Measurements from ENCODE around the gene TMEM184B.

The TMEM184B gene

GRCh38 chr22:38272373-38273134 lies at the start of gene TMEM184B:
TSS of gene TMEM184B (minus strand) at chr22:38273010. CDS start at chr22:38247961, 25,049 bp downstream.
- DNase-seq = peak; percentile 16

- DNase-seq = no peak
Measured at GRCh38 chr22:38320605-38321402, 48.0 kb upstream of the TMEM184B start.

DNA sequence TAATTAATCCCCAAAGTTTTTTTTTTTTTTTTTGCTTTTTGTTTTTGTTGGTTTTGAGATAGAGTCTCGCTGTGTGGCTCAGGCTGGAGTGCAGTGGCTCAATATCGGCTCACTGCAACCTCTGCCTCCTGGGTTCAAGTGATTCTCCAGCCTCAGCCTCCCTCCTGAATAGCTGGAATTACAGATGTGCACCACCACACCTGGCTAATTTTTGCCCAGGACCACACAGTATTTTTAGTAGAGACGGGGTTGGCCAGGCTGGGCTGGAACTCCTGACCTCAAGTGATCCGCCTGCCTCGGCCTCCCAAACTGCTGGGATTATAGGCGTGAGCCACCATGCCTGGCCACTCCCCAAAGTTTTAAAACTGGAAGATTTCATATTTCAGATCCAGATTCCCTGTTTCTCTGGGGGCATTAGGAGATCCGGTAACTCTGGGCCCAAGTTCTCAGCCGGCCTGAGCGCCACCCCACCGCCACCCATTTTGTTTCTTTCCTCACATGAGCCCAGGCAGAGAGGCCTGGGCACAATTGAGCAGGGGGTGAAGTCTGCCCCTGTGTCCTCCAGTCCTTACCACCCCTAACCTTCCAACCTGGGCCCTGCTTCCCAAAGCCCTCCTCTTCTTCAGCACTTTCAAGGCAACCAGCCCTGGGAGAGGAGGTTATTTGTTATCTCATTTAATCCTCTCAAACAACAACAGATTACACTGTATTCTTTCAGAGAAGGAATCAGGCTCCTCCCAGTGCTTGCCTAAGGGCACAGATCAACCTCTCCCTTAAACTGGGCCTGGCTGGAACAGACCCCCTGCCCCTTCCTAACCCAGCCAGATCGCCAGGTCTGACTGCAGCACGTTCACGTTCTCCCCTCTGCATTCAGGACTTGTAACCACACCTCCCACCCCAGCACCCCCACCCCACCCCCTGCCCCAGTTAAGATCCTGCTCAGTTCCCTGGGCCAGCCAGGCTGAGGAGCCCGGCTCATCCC lies 46.3 kb upstream of the TMEM184B start:
- DNase-seq = no peak

DNA sequence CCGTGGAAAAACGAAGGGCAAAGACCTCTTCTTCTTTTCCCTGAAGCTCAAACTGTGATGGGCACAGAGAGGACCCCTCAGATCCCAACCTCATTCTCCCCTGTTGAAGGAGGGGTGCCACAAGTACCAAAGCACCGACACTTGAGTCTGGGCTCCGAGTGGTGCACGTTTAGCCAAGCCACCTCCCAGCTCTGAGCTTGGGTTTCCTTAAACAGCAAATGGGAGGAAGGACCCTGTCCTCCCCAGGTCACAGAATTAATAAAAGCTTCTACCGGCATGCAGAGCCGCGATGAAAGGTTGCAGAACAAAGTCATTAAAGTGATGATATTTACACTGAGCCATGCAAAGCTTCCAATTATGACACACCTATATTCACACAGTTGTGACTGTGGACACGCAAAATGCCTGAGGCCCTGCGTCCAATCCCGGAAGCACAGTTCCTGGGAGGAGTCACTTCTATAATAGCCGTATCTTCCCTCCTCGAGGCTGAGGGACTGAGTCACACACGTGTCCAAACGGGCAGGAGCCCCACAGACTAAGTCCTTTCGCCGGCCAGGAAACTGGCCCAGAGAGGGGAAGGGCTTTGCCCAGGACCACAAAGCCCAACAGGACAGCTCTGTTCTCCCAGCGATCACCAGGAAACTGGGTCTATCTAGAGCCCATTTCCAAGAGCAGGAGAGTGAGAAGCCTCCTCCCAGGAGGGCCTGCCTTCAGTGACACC lies 45.3 kb upstream of the TMEM184B start:
- DNase-seq = no peak

GRCh38 chr22:38317122-38317994 lies 44.5 kb upstream of the TMEM184B start, which contains the start of gene CSNK1E:
TSS of gene CSNK1E (minus strand) at chr22:38317433. CDS start at chr22:38314157, 3,276 bp downstream.
- DNase-seq = no peak

DNA sequence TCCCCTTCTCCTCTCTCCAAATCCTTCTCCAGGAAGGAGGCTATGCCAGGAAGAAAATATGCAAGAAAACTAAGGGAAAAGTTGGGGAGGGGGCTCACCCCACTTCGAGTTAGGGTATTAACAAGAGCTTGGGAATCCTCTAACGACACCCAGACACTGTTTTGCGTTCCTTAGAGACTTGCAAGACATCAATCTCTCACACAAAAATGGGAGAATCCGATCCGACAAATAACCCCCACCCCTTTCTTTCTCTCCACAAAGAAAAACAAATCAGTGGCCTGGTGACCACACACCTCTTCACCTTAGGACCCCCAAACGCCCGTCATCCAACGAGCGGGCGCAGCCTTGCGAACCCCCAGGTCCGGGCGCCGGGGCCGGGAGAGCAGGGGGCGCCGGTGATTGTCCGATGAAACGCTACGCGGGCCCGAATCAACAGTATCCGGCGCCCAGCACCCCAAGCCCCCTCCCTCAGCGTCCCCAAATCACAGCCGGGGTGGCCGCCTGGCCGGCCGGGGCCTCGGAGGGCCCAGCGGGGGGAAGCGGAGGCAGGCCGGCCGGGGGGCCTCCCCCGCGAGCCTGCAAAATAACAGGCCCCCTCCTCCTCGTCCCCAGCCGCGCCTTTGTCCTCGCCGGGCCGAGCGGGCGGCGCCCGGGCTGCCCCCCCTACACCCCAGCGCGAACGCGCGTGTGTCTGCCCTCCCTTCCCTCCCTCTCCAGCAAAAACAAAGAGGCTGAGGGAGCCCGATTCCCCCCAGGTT lies 43.7 kb upstream of the TMEM184B start:
- DNase-seq = no peak

GRCh38 chr22:38315823-38316363 lies 43.1 kb upstream of the TMEM184B start:
- peak; percentile 8 for DNase-seq

- DNase-seq = no peak
Measured at GRCh38 chr22:38314933-38315822, 42.4 kb upstream of the TMEM184B start.

- no peak for DNase-seq
Measured at GRCh38 chr22:38314051-38314932, 41.5 kb upstream of the TMEM184B start.

- no peak for DNase-seq
Measured at GRCh38 chr22:38313384-38313955, 40.7 kb upstream of the TMEM184B start.

DNA sequence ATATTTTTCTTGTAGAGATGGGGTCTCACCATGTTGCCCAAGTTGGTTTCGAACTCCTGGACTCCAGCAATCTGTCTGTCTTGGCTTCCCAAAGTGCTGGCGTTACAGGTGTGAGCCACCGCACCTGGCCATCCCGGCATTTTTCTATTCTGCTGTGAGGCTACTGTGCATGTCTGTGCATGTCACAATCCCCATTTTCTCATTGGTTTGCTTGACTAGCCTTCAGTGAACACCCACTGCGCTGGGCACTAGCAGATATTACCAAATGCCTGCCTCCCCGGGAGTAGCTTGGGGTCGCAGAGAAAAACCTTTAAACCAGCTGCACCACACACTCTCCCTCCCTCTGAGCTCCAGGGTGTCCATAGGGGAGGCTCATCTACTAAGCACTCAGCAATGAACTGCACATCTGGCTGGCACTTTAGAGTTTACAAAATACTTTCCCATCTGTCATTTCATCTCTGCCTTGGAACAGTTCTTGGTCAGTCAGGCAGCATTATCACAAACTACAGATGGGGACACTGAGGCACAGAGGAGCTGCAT lies 39.5 kb upstream of the TMEM184B start:
- no peak for DNase-seq

GRCh38 chr22:38311323-38311620 lies 38.5 kb upstream of the TMEM184B start:
- DNase-seq = no peak

DNA sequence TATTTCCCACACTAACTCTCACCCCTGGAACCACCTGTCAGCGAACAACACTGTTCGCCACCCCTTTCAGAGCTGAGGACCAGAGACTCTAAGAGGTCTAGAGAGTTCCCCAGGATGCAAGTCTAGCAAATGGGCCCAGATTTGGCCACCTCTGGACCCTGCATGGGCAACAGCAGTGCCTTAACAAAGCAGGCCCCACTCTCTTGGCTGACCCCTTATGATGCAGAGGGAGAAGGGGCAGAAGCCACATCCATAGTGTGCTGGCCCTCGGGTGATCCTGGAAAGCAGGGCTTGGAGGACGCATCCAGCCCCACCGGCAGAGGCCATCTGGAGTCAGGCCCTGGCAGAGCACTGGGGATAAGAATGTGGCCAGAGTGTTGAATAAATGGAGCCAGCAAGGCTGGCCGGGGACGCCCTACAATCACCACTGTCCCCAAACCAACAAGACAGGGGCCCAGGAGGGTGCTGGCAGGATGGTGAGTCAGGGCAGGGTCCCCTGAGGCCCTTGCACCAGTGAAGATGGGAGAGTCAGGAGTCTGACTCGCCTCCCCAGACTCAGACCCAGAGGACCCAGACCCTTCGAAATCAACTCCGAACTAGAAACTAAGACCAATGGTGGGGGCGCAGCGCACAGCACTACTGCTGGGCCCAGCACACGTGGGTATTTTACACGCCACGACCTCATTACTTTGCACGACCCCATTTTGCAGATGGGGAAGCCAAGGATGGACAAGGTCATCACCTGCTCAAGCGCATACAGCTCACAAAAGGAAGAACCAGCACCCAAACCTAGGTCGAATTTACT lies 37.9 kb upstream of the TMEM184B start:
- DNase-seq = no peak

GRCh38 chr22:38309614-38310517 lies 37.1 kb upstream of the TMEM184B start:
- no peak for DNase-seq

DNA sequence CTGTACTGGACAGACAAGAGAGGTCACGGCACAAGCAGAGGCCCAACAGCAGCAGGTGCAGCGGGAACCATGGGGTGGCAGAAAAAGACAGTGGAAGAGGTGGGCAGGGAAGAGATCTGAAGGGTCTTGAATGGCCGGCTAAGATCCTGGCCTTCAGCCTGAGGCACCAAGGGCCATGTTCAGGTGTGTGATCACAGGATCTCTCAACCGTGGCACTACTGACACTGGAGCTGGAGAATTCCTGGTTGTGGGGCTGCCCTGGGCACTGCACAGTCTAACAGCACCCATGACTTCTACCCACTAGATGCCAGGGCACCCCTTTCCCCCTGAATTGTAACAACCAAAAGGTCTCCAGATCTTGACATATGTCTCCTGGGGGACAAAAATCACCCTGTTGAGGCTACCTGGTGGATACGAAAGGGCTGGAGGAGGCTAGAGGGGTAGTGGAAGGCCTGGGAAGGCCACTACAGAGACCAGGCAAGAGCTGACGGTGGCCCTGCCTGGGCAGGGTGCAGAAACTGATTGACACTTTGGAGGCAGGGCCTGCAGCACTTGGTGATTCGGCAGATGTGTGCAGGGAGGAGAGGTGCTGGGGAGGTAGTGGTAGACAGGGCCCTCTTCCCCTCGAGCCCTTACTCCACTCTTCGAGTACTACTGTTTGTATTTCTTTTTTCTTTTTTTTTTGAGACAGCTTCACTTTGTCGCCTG lies 36.1 kb upstream of the TMEM184B start:
- no peak for DNase-seq

Data from NCI-H1694 treated with DMSO at 0.1 percent for 48 hours (cell line).